Activated effector memory CD4-positive, alpha-beta T cell treated with Interleukin-2 at 50 U/mL for 16 hours (primary cell): ENCODE data around the gene ID1.

Source experiments
- DNase-seq: peaks from one replicate; pipeline ENCODE4 v3.0.0-alpha.2; 2020

ID1 gene, protein sequence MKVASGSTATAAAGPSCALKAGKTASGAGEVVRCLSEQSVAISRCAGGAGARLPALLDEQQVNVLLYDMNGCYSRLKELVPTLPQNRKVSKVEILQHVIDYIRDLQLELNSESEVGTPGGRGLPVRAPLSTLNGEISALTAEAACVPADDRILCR

GRCh38 chr20:31605031-31605901, at the start of gene ID1:
Gene ID1, plus strand, starts transcription at chr20:31605289. Its CDS starts 99 bp downstream, at chr20:31605388.
- DNase-seq = peak; percentile 83

- DNase-seq = no peak
Measured at GRCh38 chr20:31559704-31560093, 45.4 kb upstream of the ID1 start.

- peak; percentile 58 for DNase-seq
Measured at GRCh38 chr20:31560094-31560745, 44.9 kb upstream of the ID1 start.

- no peak for DNase-seq
Measured at GRCh38 chr20:31560746-31561598, 44.1 kb upstream of the ID1 start.

DNA sequence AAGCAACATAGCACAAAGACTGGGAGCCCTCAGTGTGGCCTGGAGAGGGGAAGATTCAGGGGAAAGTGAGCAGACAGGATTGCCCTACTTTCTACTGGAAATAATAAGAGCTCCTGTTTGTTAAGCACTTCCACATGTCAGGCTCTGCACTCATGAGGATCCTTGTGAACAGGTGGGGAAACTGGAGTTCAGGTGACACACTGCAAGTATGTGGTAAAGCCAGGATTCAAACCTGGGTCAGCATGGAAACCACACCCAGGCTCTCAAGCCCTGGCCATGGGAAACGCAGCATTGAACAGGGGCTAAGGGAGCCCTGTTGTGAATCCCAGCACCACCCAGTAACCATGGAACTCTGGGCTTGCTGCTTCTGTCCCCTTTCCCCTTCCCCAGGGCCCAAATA, 42.8 kb upstream of the ID1 start:
- no peak for DNase-seq

GRCh38 chr20:31564284-31564683, 40.8 kb upstream of the ID1 start:
- no peak for DNase-seq

- no peak for DNase-seq
Measured at GRCh38 chr20:31565699-31566318, 39.3 kb upstream of the ID1 start.

GRCh38 chr20:31566319-31566657, 38.8 kb upstream of the ID1 start:
- no peak for DNase-seq

DNA sequence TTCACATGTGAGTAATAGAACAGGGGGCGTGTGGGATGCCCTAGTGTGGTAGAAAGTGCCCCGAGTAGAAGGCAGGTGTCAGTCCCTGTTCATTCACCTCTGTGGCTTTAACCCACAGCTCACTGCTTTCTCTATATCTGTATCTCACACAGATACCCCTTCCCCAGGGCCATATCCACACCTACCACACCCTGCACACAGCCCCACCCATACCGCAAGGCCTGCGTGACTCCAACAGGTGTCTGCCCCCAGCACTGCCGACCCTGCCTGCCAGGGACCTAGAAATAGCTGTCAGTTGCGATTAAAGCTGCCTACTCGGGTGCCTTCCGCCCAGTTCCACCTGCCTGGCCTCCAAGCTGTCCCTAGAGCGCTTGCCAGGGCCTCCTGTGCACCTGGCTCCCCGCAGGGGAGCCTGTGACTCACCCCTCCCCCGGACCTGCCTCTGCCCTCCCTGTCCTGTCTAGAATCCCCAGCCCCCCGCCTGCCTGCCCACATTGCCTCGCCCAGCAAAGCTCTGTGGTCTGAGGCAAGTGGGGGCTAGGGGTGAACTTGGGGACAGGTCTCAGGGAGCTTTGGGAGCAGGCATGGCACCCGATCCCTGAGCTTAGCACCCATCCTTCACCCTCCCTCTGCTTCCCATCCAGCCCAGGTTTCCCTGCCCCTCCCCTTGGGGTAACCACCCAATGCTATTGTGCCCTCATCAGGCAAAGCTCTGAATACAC, 38.3 kb upstream of the ID1 start:
- DNase-seq = no peak

- no peak for DNase-seq
Measured at GRCh38 chr20:31567380-31567720, 37.7 kb upstream of the ID1 start.

- DNase-seq = no peak
Measured at GRCh38 chr20:31568041-31568731, 36.9 kb upstream of the ID1 start.

- DNase-seq = no peak
Measured at GRCh38 chr20:31568773-31569162, 36.3 kb upstream of the ID1 start.

DNA sequence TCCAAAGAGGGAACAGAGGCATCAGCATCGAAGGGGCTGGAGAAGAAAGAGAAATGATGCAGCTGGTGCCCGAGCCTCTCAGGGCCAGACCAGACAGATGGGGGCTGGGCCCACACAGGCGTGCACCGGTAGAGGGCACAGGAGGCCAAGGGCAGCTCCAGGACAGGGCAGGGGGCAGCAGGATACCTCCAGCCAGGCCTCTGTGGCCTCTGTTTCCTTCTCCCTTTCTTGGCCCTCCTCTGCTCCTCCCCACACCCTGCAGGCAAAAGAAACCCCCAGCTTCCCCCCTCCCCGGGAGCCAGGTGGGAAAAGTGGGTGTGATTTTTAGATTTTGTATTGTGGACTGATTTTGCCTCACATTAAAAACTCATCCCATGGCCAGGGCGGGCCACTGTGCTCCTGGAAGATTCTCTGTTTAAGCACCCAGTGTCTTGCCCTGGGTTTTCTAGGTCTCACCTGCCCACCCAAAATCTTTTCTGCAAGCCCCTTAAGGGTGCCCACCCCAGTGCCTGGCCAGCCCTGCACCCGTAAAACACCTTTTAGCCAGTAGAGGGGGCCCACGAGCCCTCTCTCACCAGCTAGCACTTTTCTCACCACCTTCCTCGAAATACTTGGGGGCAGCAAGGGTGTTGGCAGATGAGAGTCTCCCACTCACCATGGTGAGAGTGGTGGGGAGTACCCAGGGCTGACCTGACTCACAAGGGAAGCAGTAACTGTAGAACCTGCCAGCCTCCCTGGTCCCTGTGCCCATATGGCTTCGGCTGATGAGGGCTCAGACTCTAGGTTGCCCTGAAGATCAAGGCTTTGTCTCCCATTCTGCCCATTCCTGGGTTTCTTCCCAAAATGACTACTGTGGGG, 35.7 kb upstream of the ID1 start:
- DNase-seq = peak; percentile 45

- DNase-seq = no peak
Measured at GRCh38 chr20:31570021-31570463, 35.0 kb upstream of the ID1 start.

DNA sequence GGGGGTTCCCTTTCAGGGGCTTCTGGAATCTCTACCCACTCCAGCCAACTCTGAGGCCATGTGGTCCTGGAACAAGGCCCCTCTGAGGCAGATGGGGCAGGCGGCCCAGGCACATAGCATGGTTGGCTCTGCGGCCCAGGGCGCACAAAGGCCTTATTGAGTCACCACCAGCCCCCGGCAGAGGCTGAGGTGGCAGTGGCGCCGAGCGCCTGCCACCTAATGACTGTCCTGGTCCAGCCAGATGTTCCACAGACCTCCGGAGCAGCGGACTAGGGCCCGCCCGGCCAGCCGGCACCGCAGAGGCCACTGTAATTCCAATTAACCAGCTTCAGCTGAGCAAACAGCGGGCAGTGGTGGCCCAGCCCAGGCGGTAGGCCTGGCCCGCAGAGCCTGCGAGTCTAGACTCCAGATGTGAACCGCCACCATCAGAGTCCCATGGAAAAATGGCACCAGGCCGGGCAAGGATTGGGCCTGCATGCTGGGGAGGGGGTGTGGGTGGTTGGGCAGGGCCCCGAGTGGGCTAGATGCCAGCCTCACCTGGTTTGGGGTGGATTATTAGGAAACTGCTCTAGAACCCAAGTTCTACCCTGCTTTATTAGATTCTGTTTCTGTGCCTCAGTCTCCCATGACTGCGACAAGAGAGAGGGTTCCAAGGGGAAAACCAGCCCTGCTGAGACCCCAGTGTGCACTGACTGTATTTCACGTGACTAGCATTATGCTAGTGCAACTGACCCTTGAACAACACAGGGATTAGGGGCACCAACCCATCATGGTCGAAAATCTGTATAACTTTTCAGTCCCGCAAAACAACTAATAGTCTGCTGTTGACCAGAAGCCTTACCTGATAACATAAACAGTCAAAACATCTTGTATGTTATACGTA, 34.1 kb upstream of the ID1 start:
- no peak for DNase-seq

DNA sequence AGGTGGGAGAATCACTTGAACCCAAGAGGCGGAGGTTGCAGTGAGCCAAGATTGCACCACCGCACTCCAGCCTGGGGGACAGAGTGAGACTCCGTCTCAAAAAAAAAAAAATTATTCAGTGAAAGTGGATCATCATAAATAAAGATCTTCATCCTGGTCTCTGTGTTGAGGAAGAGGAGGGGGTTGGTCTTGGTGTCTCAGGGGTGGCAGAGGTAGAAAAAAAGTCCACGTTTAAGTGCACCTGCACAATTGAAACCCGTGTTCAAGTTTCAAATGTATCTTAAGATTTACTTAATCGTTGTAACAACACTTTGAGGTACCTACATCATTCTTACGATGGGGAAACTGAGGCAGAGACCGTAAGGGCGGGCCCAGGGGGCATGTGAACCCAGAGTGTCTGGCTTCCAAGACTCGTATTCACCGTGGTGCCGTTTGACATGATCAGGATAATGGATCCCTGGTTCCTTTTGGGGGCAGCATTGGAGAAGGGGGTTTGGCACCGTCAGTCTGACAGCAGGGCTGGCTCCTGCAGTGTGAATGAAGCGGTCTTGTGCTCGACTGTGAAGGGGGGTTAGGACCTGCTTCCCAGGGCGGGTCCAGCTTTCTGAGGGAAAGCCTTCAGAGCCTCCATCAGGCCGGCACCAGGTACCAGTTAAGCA, 32.9 kb upstream of the ID1 start:
- no peak for DNase-seq

GRCh38 chr20:31572701-31573554, 32.2 kb upstream of the ID1 start:
- peak; percentile 84 for DNase-seq
